ENCODE data around the gene KIZ.
A peak's percentile ranks its signal among the peaks of the same experiment; 100 is the strongest.

The KIZ gene

GRCh38 chr20:21269772-21270171, 143.9 kb downstream of the KIZ start:
- no peak for ATAC-seq
- DNase-seq = no peak

- ATAC-seq = no peak
- no peak for DNase-seq
Observed at GRCh38 chr20:21270806-21271205, 144.9 kb downstream of the KIZ start.

- no peak for DNase-seq
- ATAC-seq = no peak
Observed at GRCh38 chr20:21272279-21272678, 146.4 kb downstream of the KIZ start.

GRCh38 chr20:21272679-21273078, 146.8 kb downstream of the KIZ start:
- no peak for DNase-seq
- no peak for ATAC-seq

GRCh38 chr20:21273755-21274386, 148.0 kb downstream of the KIZ start:
- DNase-seq (no peak), ATAC-seq (no peak)

GRCh38 chr20:21278829-21279228, 152.9 kb downstream of the KIZ start:
- no peak for DNase-seq
- peak; percentile 57 for ATAC-seq

- DNase-seq (no peak), ATAC-seq (no peak)
Observed at GRCh38 chr20:21279706-21280521, 154.0 kb downstream of the KIZ start.

- peak; percentile 14 for DNase-seq
- peak; percentile 28 for ATAC-seq
Observed at GRCh38 chr20:21280522-21281016, 154.7 kb downstream of the KIZ start.

GRCh38 chr20:21286775-21287174, 160.9 kb downstream of the KIZ start:
- DNase-seq = no peak

GRCh38 chr20:21288587-21289370, 162.9 kb downstream of the KIZ start:
- no peak for ATAC-seq
- DNase-seq = no peak

More at GRCh38 chr20:21286775-21287174, 160.9 kb downstream of the KIZ start:
- ATAC-seq = no peak

GRCh38 chr20:21289651-21290050, 163.8 kb downstream of the KIZ start:
- ATAC-seq (no peak), DNase-seq (no peak)

- ATAC-seq (no peak), DNase-seq (no peak)
Observed at GRCh38 chr20:21291026-21291425, 165.1 kb downstream of the KIZ start.

- DNase-seq = no peak
- no peak for ATAC-seq
Observed at GRCh38 chr20:21294755-21295154, 168.9 kb downstream of the KIZ start.

Measured in stimulated activated naive CD8-positive, alpha-beta T cell treated with anti-CD3 and anti-CD28 coated beads, Interleukin-15, Interleukin-2, amounts not matched to agents 100 U/mL and 50 U/mL, for 24 hours (primary cell).